ENCODE measurements around the gene EMSY. TPM values are rescaled to one million over a fixed set of nuclear protein-coding genes. Genes with fewer than 3 reads are reported as not detected.

EMSY gene
- total RNA-seq, 1 experiment from 2014 or later: 29.3 TPM

GRCh38 chr11:76554767-76555166, 109.9 kb downstream of the EMSY start:
- Mint-ChIP-seq H3K27ac (no peak overlapping the region), H3K36me3 (ENCODE audit: insufficient read depth in 1 of 3, low read depth in 3 of 3) (peaks cover 25 to 28% (median 25%) of the 10 kb centered on the region in 3 experiments)
- no CpG with 5 or more reads among the region's 6 CpGs for WGBS (ENCODE audit: extremely low coverage, insufficient read length, low lambda C conversion rate)

More at GRCh38 chr11:76554767-76555166, 109.9 kb downstream of the EMSY start:
- Histone ChIP-seq H2BK15ac (ENCODE audit: low read depth, low read length) (no peak overlapping the region), H4K8ac (replicated peaks; ENCODE audit: insufficient read length, low read depth, low read length) (no peak overlapping the region), H2BK20ac (ENCODE audit: low read depth, low read length, poor library complexity, severe bottlenecking) (no peak overlapping the region), H3K23ac (ENCODE audit: insufficient read length, low read depth, low read length) (no peak overlapping the region), H3K79me1 (ENCODE audit: insufficient read depth, low read depth, low read length, poor library complexity, severe bottlenecking) (no peaks in the 10 kb centered on the region), H3K4me2 (ENCODE audit: insufficient read depth, insufficient read length, low read length) (no peak overlapping the region), H3K4ac (ENCODE audit: low read depth, low read length) (no peak overlapping the region), H3K27ac (ENCODE audit: insufficient read length, low read depth, low read length) (no peak overlapping the region), H3K18ac (ENCODE audit: insufficient read length, low read depth, low read length) (no peak overlapping the region), H4K5ac (ENCODE audit: insufficient read length, low read depth, low read length) (no peak overlapping the region), H3K27me3 (ENCODE audit: insufficient read depth, low read length) (no peaks in the 10 kb centered on the region), H3K4me1 (ENCODE audit: insufficient read depth, low read length) (no peaks in the 10 kb centered on the region), H2AK5ac (ENCODE audit: insufficient read length, low read length) (no peak overlapping the region), H3K9ac (ENCODE audit: extremely low read depth, insufficient read length, low read length) (no peak overlapping the region), H2BK120ac (ENCODE audit: low read depth, low read length, poor library complexity, severe bottlenecking) (no peak overlapping the region), H3T11ph (ENCODE audit: low read length) (no peak overlapping the region), H2BK12ac (ENCODE audit: insufficient read length, low read depth, low read length) (no peak overlapping the region), H4K20me1 (ENCODE audit: control insufficient read depth, insufficient read depth, insufficient read length) (no peaks in the 10 kb centered on the region), H3K14ac (ENCODE audit: insufficient read depth, low read length) (no peak overlapping the region), H3K9me3 (ENCODE audit: control insufficient read depth, low read depth, low read length) (no peaks in the 10 kb centered on the region), H3K79me2 (ENCODE audit: insufficient read depth, low read length) (no peaks in the 10 kb centered on the region), H2AFZ (ENCODE audit: low read length) (no peak overlapping the region), H3K23me2 (ENCODE audit: insufficient read length, low read depth, low read length, poor library complexity, severe bottlenecking) (no peaks in the 10 kb centered on the region), H4K91ac (ENCODE audit: insufficient read length, low read depth, low read length) (no peak overlapping the region), H2BK5ac (ENCODE audit: insufficient read length, low read length) (no peak overlapping the region), H3K56ac (ENCODE audit: insufficient read length, low read depth, low read length) (no peak overlapping the region)
- peaks cover 0 to 6% of the 10 kb centered on the region in 2 experiments; a peak in 2 of 4 replicates for H3K4me1 Mint-ChIP-seq
- H3K27me3 Mint-ChIP-seq (ENCODE audit: low read depth): peaks cover 2% of the 10 kb centered on the region; the same call in 1 of the 2 replicates
- H3K9me3 Mint-ChIP-seq: peaks cover 9 to 16% of the 10 kb centered on the region in 2 experiments; a peak in 4 of 5 replicates
- TF ChIP-seq CTCF (conservative IDR thresholded peaks at IDR 0.05): no peak
- no peak overlapping the region for H3K4me3 Mint-ChIP-seq
- DNase-seq: no peak

Data from H9 (cell line).